Breast epithelium (tissue), 3 donors: ENCODE results near the gene S100A7A.

ENCODE experiments used
- POLR2AphosphoS5 ChIP-seq, 3 donors: sonication (generic); formaldehyde crosslinking; IDR thresholded peaks; one replicate each; pipeline ENCODE4 v1.6.1; 2017; ENCODE audit warnings: antibody characterized with exemption in 3 of 3
- TF ChIP-seq, protein P1 (sequence below), 3 donors: fragments of 450-650 bp; IDR thresholded peaks; one replicate each; pipeline ENCODE4 v1.5.1; 2016 to 2017; ENCODE audit warnings: antibody characterized with exemption in 3 of 3, mild to moderate bottlenecking in 3 of 3, moderate library complexity in 3 of 3

DNA sequence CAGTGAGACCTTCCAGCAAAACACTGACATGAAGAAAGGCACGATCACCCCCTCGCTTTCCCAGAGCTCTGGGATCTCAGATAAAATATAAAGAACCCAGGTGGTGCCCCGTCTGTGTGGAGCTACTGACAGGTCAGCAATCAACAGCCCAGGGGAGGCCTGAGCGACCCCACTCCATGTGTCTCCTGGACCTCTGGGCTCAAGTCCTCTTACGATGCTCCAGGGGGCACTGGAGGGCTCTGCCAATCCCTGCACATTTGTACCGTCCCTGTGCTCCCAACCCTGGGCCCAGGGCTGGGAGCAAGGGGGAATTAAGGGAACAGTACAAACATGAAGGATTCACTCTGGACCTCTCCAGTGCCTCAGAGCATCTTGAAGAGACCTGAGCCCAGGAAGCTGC lies 12.5 kb downstream of the S100A7A start:
- TF ChIP-seq, protein P1, sequence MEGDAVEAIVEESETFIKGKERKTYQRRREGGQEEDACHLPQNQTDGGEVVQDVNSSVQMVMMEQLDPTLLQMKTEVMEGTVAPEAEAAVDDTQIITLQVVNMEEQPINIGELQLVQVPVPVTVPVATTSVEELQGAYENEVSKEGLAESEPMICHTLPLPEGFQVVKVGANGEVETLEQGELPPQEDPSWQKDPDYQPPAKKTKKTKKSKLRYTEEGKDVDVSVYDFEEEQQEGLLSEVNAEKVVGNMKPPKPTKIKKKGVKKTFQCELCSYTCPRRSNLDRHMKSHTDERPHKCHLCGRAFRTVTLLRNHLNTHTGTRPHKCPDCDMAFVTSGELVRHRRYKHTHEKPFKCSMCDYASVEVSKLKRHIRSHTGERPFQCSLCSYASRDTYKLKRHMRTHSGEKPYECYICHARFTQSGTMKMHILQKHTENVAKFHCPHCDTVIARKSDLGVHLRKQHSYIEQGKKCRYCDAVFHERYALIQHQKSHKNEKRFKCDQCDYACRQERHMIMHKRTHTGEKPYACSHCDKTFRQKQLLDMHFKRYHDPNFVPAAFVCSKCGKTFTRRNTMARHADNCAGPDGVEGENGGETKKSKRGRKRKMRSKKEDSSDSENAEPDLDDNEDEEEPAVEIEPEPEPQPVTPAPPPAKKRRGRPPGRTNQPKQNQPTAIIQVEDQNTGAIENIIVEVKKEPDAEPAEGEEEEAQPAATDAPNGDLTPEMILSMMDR (IDR thresholded peaks at IDR 0.05), result no peak
- no peak for TF ChIP-seq POLR2AphosphoS5 (IDR thresholded peaks at IDR 0.05)
